ENCODE data around the gene VIT. TPM values are rescaled to one million over a fixed set of nuclear protein-coding genes. Genes with fewer than 3 reads are reported as not detected.

VIT gene
- total RNA-seq, 2 donors from 2014 or later: 0.50 to 1.3 TPM

Other genes with a start within 250 kb of the VIT start
- 10 to 100 TPM; 45.3 to 54.4 TPM for gene FEZ2, start 98.5 kb upstream of the VIT start, total RNA-seq

All from left colon (tissue), 2 donors.